Panc1 (cell line): ENCODE data around the gene C1orf141. TPM values are rescaled to one million over a fixed set of nuclear protein-coding genes. Genes with fewer than 3 reads are reported as not detected.
A peak's percentile ranks its signal among the peaks of the same experiment; 100 is the strongest.

Experiments used
- ATAC-seq: fragments of 200-7000 bp; cut with Tn5 transposase; 2 replicates; pipeline ENCODE4 v1.9.1; 2020; ENCODE audit warnings: mild to moderate bottlenecking, moderate library complexity
- BruUV-seq: library from RNA; stranded (reverse); fragments of 400-500 nt; replicated peaks from 2 replicates; lab custom pipeline; 2021; lab: Mats Ljungman, UMichigan
- CTCF ChIA-PET: fragments of 300-600 bp; sonication (Branson Sonifier 250); formaldehyde crosslinking; loops from one replicate; lab custom pipeline; 2022; ENCODE audit warnings: antibody characterized with exemption; lab: Charles Lee
- POLR2A ChIA-PET: fragments of 300-600 bp; sonication (Branson Sonifier 250); formaldehyde crosslinking; loops from one replicate; lab custom pipeline; 2022; ENCODE audit warnings: antibody characterized with exemption; lab: Charles Lee
- DNase-seq: peaks from one replicate; pipeline ENCODE4 v3.0.0-alpha.2; 2010; ENCODE audit warnings: low read depth, low spot score
- H3K27ac ChIP-seq: 2 replicates; pipeline ENCODE4 v1.5.1; 2011; ENCODE audit warnings: mild to moderate bottlenecking, low read length, inconsistent platforms
- H3K27me3 ChIP-seq: fragments of 200-500 bp; sonication (Bioruptor generic); 2 replicates; pipeline ENCODE4 v1.6.0; 2014; ENCODE audit warnings: low read length, inconsistent platforms; ENCODE audit not compliant: control insufficient read depth, insufficient read depth
- H3K36me3 ChIP-seq: fragments of 200-500 bp; sonication (Bioruptor generic); 2 replicates; pipeline ENCODE4 v1.5.1; 2014; ENCODE audit warnings: inconsistent platforms, mild to moderate bottlenecking, low read length, moderate library complexity; ENCODE audit not compliant: control insufficient read depth, insufficient read depth
- H3K4me1 ChIP-seq: 2 replicates; pipeline ENCODE4 v1.5.1; 2011; ENCODE audit warnings: inconsistent platforms, mild to moderate bottlenecking, low read length, moderate library complexity; ENCODE audit not compliant: control insufficient read depth, insufficient read depth
- H3K4me3 ChIP-seq, 2 experiments: 2 replicates each; pipeline ENCODE4 v1.5.1; 2011 to 2012; ENCODE audit warnings: low read depth in 2 of 2, low read length in 2 of 2, mild to moderate bottlenecking in 2 of 2, inconsistent platforms in 1 of 2, moderate library complexity in 1 of 2
- H3K9me3 ChIP-seq: fragments of 200-500 bp; sonication (Bioruptor generic); 2 replicates; pipeline ENCODE4 v1.5.1; 2014; ENCODE audit warnings: low read depth, mild to moderate bottlenecking, inconsistent platforms, low read length, moderate library complexity; ENCODE audit not compliant: control insufficient read depth, insufficient read depth
- POLR2AphosphoS5 ChIP-seq: IDR thresholded peaks from 2 replicates; pipeline ENCODE4 v1.6.1; 2012; ENCODE audit warnings: mild to moderate bottlenecking, low read depth, low read length, moderate library complexity
- SIN3A ChIP-seq: IDR thresholded peaks from 2 replicates; pipeline ENCODE4 v1.6.1; 2012; ENCODE audit warnings: low read depth, mild to moderate bottlenecking, low read length, moderate library complexity, borderline replicate concordance; ENCODE audit not compliant: insufficient read depth
- TCF7L2 ChIP-seq: IDR thresholded peaks from 2 replicates; pipeline ENCODE4 v1.6.1; 2011; ENCODE audit warnings: mild to moderate bottlenecking, low read depth, low read length, inconsistent platforms
- in situ Hi-C: cut with HindIII; loops from 2 replicates; pipeline ENCODE4 v1.10.0; 2016; ENCODE audit warnings: low sequenced_read_pairs, low pct_unique_long_range_greater_than_20kb
- intact Hi-C: fragments of 100-400 bp; cut with micrococcal nuclease; formaldehyde crosslinking; loops from one replicate; pipeline ENCODE4 v1.10.0; 2022; ENCODE audit not compliant: unreplicated experiment
- total RNA-seq: library from RNA; stranded (reverse); gene quantifications from one replicate; pipeline ENCODE4 v1.2.1, GENCODE V29; 2021; ENCODE audit not compliant: unreplicated experiment
- TF ChIP-seq, protein P1 (sequence below), 2 experiments: IDR thresholded peaks; 2 replicates each; pipeline ENCODE4 v1.6.1; 2011 to 2012; ENCODE audit warnings: low read depth in 2 of 2, control low read depth in 1 of 2, low read length in 1 of 2, mild to moderate bottlenecking in 1 of 2, moderate library complexity in 1 of 2; ENCODE audit not compliant: insufficient read depth in 1 of 2
- TF ChIP-seq, protein P2 (sequence below): fragments of 450-650 bp; IDR thresholded peaks from 2 replicates; pipeline ENCODE4 v1.5.1; 2017; ENCODE audit warnings: mild to moderate bottlenecking

The C1orf141 gene
- total RNA-seq, 1 experiment from 2014 or later: not detected

DNA sequence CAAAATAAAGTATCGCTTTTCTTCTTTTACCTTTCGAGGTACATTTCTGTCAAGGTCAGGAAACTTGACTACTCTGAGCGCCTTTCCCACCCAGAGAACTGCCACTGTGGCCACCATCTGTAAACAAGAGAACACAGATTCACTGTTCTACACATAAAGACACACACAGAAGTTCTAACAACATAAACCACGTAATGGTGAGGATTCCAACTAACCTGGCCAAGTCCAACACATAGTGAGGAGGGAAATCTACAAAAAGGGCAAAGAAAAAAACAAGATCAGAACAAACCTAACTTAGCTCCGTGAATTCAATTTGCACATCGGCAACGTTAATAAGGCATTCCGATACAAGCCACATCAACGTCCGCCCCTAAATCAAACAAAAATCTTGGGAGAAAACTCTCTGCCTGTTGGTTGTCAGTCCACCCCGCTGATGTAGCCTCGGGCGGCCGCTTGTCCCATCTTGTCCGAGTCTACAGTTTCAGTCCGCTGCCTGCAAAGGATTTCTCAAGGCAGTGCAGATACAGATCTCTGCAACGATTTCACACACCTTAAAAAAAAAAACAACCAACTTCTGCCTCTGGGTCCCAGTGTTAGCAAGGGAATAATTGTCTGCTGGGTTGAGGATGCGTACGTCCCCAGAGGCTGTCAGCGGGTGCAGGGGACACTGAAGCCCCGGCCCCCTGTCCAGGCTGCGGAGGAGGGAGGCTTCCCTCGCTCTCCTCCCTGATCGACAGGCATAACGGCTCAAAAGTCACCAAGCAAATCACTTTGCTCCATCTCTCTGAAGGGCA is 81.8 kb downstream of the C1orf141 start:
- Histone ChIP-seq H3K27ac (peak overlapping the region; percentile 73), H3K9me3 (no peaks in the 10 kb centered on the region), H3K4me1 (peaks cover 5% of the 10 kb centered on the region; the same call in 1 of the 2 replicates), H3K27me3 (no peaks in the 10 kb centered on the region), H3K4me3 (peak overlapping the region; percentile 82 to 88), H3K36me3 (peaks cover 2% of the 10 kb centered on the region)
- ChIA-PET CTCF (interaction anchor here (0.6 to 1.0 kb wide), 2 partner anchors 109 to 287 kb away, joined by 3 to 5 read pairs; no protein-coding TSS in a partner anchor), POLR2A (no interaction called here)
- ATAC-seq (peak; percentile 57), DNase-seq (no peak)
- in situ Hi-C loops: no loop called here
- BruUV-seq: no TSS peak
- TF ChIP-seq, protein P1, sequence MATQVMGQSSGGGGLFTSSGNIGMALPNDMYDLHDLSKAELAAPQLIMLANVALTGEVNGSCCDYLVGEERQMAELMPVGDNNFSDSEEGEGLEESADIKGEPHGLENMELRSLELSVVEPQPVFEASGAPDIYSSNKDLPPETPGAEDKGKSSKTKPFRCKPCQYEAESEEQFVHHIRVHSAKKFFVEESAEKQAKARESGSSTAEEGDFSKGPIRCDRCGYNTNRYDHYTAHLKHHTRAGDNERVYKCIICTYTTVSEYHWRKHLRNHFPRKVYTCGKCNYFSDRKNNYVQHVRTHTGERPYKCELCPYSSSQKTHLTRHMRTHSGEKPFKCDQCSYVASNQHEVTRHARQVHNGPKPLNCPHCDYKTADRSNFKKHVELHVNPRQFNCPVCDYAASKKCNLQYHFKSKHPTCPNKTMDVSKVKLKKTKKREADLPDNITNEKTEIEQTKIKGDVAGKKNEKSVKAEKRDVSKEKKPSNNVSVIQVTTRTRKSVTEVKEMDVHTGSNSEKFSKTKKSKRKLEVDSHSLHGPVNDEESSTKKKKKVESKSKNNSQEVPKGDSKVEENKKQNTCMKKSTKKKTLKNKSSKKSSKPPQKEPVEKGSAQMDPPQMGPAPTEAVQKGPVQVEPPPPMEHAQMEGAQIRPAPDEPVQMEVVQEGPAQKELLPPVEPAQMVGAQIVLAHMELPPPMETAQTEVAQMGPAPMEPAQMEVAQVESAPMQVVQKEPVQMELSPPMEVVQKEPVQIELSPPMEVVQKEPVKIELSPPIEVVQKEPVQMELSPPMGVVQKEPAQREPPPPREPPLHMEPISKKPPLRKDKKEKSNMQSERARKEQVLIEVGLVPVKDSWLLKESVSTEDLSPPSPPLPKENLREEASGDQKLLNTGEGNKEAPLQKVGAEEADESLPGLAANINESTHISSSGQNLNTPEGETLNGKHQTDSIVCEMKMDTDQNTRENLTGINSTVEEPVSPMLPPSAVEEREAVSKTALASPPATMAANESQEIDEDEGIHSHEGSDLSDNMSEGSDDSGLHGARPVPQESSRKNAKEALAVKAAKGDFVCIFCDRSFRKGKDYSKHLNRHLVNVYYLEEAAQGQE (IDR thresholded peaks at IDR 0.05; ENCODE audit: insufficient read depth in 1 of 2, low read depth in 2 of 2, low read length in 1 of 2): no peak
- TF ChIP-seq TCF7L2: 0 out of 2 replicates have a peak, but pooled peaks have one; percentile 2
- intact Hi-C loops: no loop called here

- Histone ChIP-seq H3K27me3 (no peaks in the 10 kb centered on the region), H3K36me3 (peaks cover 5% of the 10 kb centered on the region), H3K27ac (no peak overlapping the region; the same call in 1 of the 2 replicates), H3K4me3 (no peak overlapping the region), H3K9me3 (no peaks in the 10 kb centered on the region), H3K4me1 (peaks cover 5% of the 10 kb centered on the region; the same call in 1 of the 2 replicates)
- BruUV-seq: TSS peak; percentile 49
- in situ Hi-C loops: no loop called here
- DNase-seq (no peak), ATAC-seq (no peak)
- intact Hi-C loops: no loop called here
- CTCF ChIA-PET: no interaction called here
- POLR2A ChIA-PET: no interaction called here
- TF ChIP-seq POLR2AphosphoS5 (no peak), TCF7L2 (no peak), SIN3A (no peak)
- TF ChIP-seq, protein P1 (IDR thresholded peaks at IDR 0.05; ENCODE audit: insufficient read depth in 1 of 2, low read depth in 2 of 2, low read length in 1 of 2): no peak
- TF ChIP-seq, protein P2, sequence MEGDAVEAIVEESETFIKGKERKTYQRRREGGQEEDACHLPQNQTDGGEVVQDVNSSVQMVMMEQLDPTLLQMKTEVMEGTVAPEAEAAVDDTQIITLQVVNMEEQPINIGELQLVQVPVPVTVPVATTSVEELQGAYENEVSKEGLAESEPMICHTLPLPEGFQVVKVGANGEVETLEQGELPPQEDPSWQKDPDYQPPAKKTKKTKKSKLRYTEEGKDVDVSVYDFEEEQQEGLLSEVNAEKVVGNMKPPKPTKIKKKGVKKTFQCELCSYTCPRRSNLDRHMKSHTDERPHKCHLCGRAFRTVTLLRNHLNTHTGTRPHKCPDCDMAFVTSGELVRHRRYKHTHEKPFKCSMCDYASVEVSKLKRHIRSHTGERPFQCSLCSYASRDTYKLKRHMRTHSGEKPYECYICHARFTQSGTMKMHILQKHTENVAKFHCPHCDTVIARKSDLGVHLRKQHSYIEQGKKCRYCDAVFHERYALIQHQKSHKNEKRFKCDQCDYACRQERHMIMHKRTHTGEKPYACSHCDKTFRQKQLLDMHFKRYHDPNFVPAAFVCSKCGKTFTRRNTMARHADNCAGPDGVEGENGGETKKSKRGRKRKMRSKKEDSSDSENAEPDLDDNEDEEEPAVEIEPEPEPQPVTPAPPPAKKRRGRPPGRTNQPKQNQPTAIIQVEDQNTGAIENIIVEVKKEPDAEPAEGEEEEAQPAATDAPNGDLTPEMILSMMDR: no peak
Observed at GRCh38 chr1:67051196-67051595, 83.6 kb downstream of the C1orf141 start.
